Stimulated activated effector memory CD8-positive, alpha-beta T cell treated with anti-CD3 and anti-CD28 coated beads, Interleukin-12 subunit alpha, Interleukin-12 subunit beta, amount 100 ng/mL, for 72 hours (primary cell): ENCODE measurements around the gene TFEB.

ENCODE experiments used
- ATAC-seq: fragments of 150-1000 bp; cut with Tn5 transposase; 2 replicates; pipeline ENCODE4 v1.10.0; 2021
- DNase-seq, 2 donors: peaks; one replicate each; pipeline ENCODE4 v3.0.0; 2021 to 2022; ENCODE audit warnings: low spot score in 2 of 2
- H3K27ac Mint-ChIP-seq: one replicate; pipeline ENCODE4 v1.8.0; 2022; ENCODE audit warnings: mild to moderate bottlenecking, mixed read lengths
- H3K36me3 Mint-ChIP-seq: one replicate; pipeline ENCODE4 v1.8.0; 2022; ENCODE audit warnings: mild to moderate bottlenecking, mixed read lengths
- H3K4me1 Mint-ChIP-seq: one replicate; pipeline ENCODE4 v1.8.0; 2022; ENCODE audit warnings: mixed read lengths
- H3K4me3 Mint-ChIP-seq: one replicate; pipeline ENCODE4 v1.8.0; 2022; ENCODE audit warnings: mild to moderate bottlenecking, mixed read lengths
- H3K9me3 Mint-ChIP-seq: one replicate; pipeline ENCODE4 v1.8.0; 2022; ENCODE audit warnings: mixed read lengths

TFEB gene

GRCh38 chr6:41748542-41748941, 13.1 kb upstream of the TFEB start:
- Mint-ChIP-seq H3K36me3 (no peaks in the 10 kb centered on the region), H3K27ac (no peak overlapping the region), H3K9me3 (no peaks in the 10 kb centered on the region), H3K4me3 (no peak overlapping the region), H3K4me1 (no peaks in the 10 kb centered on the region)
- DNase-seq (no peak), ATAC-seq (no peak)

GRCh38 chr6:41748102-41748477, 12.7 kb upstream of the TFEB start:
- Mint-ChIP-seq H3K4me3 (no peak overlapping the region), H3K27ac (no peak overlapping the region), H3K36me3 (no peaks in the 10 kb centered on the region), H3K4me1 (no peaks in the 10 kb centered on the region), H3K9me3 (no peaks in the 10 kb centered on the region)
- DNase-seq (no peak), ATAC-seq (no peak)

GRCh38 chr6:41747256-41748101, 12.1 kb upstream of the TFEB start, which contains the start of gene PGC:
TSS of gene PGC (minus strand) at chr6:41747397. CDS start at chr6:41747334, 63 bp downstream.
- H3K27ac Mint-ChIP-seq = no peak within 1 kb of the TSS
- no peaks in the 10 kb centered on the region for H3K4me1 Mint-ChIP-seq
- DNase-seq = no peak
- ATAC-seq = no peak
- no peak within 1 kb of the TSS for H3K4me3 Mint-ChIP-seq
- H3K9me3 Mint-ChIP-seq = no peaks in the 10 kb centered on the region
- H3K36me3 Mint-ChIP-seq = no peaks in the 10 kb centered on the region

- DNase-seq (no peak), ATAC-seq (no peak)
- H3K4me3 Mint-ChIP-seq = no peak overlapping the region
- no peaks in the 10 kb centered on the region for H3K36me3 Mint-ChIP-seq
- no peaks in the 10 kb centered on the region for H3K9me3 Mint-ChIP-seq
- no peak overlapping the region for H3K27ac Mint-ChIP-seq
- H3K4me1 Mint-ChIP-seq = no peaks in the 10 kb centered on the region
Measured at GRCh38 chr6:41746107-41746506, 10.7 kb upstream of the TFEB start.

GRCh38 chr6:41744236-41744787, 8.9 kb upstream of the TFEB start:
- H3K4me3 Mint-ChIP-seq = no peak overlapping the region
- H3K36me3 Mint-ChIP-seq = no peaks in the 10 kb centered on the region
- no peak for ATAC-seq
- H3K27ac Mint-ChIP-seq = no peak overlapping the region
- no peak for DNase-seq
- H3K9me3 Mint-ChIP-seq = no peaks in the 10 kb centered on the region
- no peaks in the 10 kb centered on the region for H3K4me1 Mint-ChIP-seq

- DNase-seq (no peak), ATAC-seq (no peak)
- Mint-ChIP-seq H3K27ac (no peak overlapping the region), H3K4me3 (no peak overlapping the region), H3K9me3 (no peaks in the 10 kb centered on the region), H3K4me1 (no peaks in the 10 kb centered on the region), H3K36me3 (no peaks in the 10 kb centered on the region)
Measured at GRCh38 chr6:41743406-41744235, 8.2 kb upstream of the TFEB start.

- no peak overlapping the region for H3K27ac Mint-ChIP-seq
- H3K9me3 Mint-ChIP-seq = no peaks in the 10 kb centered on the region
- DNase-seq (no peak), ATAC-seq (peak; percentile 16)
- no peaks in the 10 kb centered on the region for H3K4me1 Mint-ChIP-seq
- no peak overlapping the region for H3K4me3 Mint-ChIP-seq
- H3K36me3 Mint-ChIP-seq = no peaks in the 10 kb centered on the region
Measured at GRCh38 chr6:41741625-41742490, 6.5 kb upstream of the TFEB start.

- Mint-ChIP-seq H3K9me3 (no peaks in the 10 kb centered on the region), H3K4me1 (no peaks in the 10 kb centered on the region), H3K36me3 (no peaks in the 10 kb centered on the region), H3K27ac (no peak overlapping the region), H3K4me3 (no peak overlapping the region)
- ATAC-seq (no peak), DNase-seq (no peak)
Measured at GRCh38 chr6:41740366-41741162, 5.2 kb upstream of the TFEB start.

GRCh38 chr6:41739041-41739440, 3.6 kb upstream of the TFEB start:
- DNase-seq (no peak), ATAC-seq (no peak)
- Mint-ChIP-seq H3K9me3 (no peaks in the 10 kb centered on the region), H3K4me1 (no peaks in the 10 kb centered on the region), H3K27ac (no peak overlapping the region), H3K4me3 (no peak overlapping the region), H3K36me3 (no peaks in the 10 kb centered on the region)

GRCh38 chr6:41737591-41738130, 2.3 kb upstream of the TFEB start:
- Mint-ChIP-seq H3K9me3 (no peaks in the 10 kb centered on the region), H3K27ac (no peak overlapping the region), H3K4me3 (no peak overlapping the region), H3K4me1 (peaks cover 10% of the 10 kb centered on the region), H3K36me3 (peaks cover 4% of the 10 kb centered on the region)
- no peak for DNase-seq
- ATAC-seq = no peak

- DNase-seq (no peak), ATAC-seq (no peak)
- no peak overlapping the region for H3K27ac Mint-ChIP-seq
- H3K9me3 Mint-ChIP-seq = no peaks in the 10 kb centered on the region
- peaks cover 7% of the 10 kb centered on the region for H3K36me3 Mint-ChIP-seq
- peaks cover 16% of the 10 kb centered on the region for H3K4me1 Mint-ChIP-seq
- H3K4me3 Mint-ChIP-seq = no peak overlapping the region
Measured at GRCh38 chr6:41736800-41737555, 1.6 kb upstream of the TFEB start.

GRCh38 chr6:41736186-41736733, 852 bp upstream of the TFEB start:
- Mint-ChIP-seq H3K27ac (no peak overlapping the region), H3K4me3 (peak overlapping the region; percentile 51)

GRCh38 chr6:41734666-41735426, 562 bp downstream of the TFEB start:
- H3K9me3 Mint-ChIP-seq = no peaks in the 10 kb centered on the region
- DNase-seq = peak in 1 of 2 donors; percentile 60
- peak overlapping the region; percentile 51 for H3K4me3 Mint-ChIP-seq
- peak; percentile 62 for ATAC-seq
- H3K36me3 Mint-ChIP-seq = peaks cover 7% of the 10 kb centered on the region
- peaks cover 36% of the 10 kb centered on the region for H3K4me1 Mint-ChIP-seq
- peak overlapping the region; percentile 23 for H3K27ac Mint-ChIP-seq

More at GRCh38 chr6:41736186-41736733, 852 bp upstream of the TFEB start:
- Mint-ChIP-seq H3K4me1 (peaks cover 22% of the 10 kb centered on the region), H3K9me3 (no peaks in the 10 kb centered on the region), H3K36me3 (peaks cover 7% of the 10 kb centered on the region)
- ATAC-seq (no peak), DNase-seq (no peak)
